Choroid plexus epithelial cell (primary cell): ENCODE results near the gene CEMIP2.

Source experiments
- DNase-seq: peaks from one replicate; pipeline ENCODE4 v3.0.0-alpha.2; 2010; ENCODE audit warnings: low read depth
- H3K4me3 ChIP-seq: 2 replicates; pipeline ENCODE4 v1.5.1; 2011; ENCODE audit warnings: low read depth, mild to moderate bottlenecking, control low read depth, low read length, moderate library complexity
- TF ChIP-seq, protein P1 (sequence below): conservative IDR thresholded peaks from 2 replicates; pipeline ENCODE4 v1.5.1; 2011; ENCODE audit warnings: low read depth, mild to moderate bottlenecking, control low read depth, inconsistent platforms, low read length, moderate library complexity

Gene CEMIP2

GRCh38 chr9:71752352-71752751 lies 16.0 kb downstream of the CEMIP2 start:
- no peak for DNase-seq
- TF ChIP-seq, protein P1, sequence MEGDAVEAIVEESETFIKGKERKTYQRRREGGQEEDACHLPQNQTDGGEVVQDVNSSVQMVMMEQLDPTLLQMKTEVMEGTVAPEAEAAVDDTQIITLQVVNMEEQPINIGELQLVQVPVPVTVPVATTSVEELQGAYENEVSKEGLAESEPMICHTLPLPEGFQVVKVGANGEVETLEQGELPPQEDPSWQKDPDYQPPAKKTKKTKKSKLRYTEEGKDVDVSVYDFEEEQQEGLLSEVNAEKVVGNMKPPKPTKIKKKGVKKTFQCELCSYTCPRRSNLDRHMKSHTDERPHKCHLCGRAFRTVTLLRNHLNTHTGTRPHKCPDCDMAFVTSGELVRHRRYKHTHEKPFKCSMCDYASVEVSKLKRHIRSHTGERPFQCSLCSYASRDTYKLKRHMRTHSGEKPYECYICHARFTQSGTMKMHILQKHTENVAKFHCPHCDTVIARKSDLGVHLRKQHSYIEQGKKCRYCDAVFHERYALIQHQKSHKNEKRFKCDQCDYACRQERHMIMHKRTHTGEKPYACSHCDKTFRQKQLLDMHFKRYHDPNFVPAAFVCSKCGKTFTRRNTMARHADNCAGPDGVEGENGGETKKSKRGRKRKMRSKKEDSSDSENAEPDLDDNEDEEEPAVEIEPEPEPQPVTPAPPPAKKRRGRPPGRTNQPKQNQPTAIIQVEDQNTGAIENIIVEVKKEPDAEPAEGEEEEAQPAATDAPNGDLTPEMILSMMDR: no peak

GRCh38 chr9:71748280-71748743 lies 20.0 kb downstream of the CEMIP2 start:
- DNase-seq: peak; percentile 90
- TF ChIP-seq, protein P1: no peak
- no peak overlapping the region for H3K4me3 ChIP-seq

More at GRCh38 chr9:71752352-71752751, 16.0 kb downstream of the CEMIP2 start:
- H3K4me3 ChIP-seq: no peak overlapping the region

DNA sequence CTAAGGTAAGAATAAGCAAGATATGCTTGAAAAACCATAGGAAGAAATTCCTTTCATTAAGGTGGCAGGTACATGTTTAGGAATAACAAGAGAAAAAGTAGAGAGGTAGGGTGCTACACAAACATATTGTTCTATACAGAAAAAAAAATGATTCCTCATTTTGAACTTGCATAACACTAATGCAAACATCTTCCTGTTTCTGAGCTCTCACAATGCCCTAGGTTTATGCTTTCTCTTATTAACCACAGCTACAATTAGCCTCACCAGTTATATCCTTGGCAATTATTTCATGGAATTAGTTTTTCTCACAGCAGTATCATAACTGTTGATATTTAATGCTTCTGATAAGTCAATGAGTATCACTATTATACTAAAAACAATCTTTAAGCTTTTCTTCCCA lies 20.7 kb downstream of the CEMIP2 start:
- TF ChIP-seq, protein P1: no peak
- DNase-seq: no peak
- no peak overlapping the region for H3K4me3 ChIP-seq

GRCh38 chr9:71746758-71747125 lies 21.6 kb downstream of the CEMIP2 start:
- H3K4me3 ChIP-seq: no peak overlapping the region
- TF ChIP-seq, protein P1: no peak
- no peak for DNase-seq

DNA sequence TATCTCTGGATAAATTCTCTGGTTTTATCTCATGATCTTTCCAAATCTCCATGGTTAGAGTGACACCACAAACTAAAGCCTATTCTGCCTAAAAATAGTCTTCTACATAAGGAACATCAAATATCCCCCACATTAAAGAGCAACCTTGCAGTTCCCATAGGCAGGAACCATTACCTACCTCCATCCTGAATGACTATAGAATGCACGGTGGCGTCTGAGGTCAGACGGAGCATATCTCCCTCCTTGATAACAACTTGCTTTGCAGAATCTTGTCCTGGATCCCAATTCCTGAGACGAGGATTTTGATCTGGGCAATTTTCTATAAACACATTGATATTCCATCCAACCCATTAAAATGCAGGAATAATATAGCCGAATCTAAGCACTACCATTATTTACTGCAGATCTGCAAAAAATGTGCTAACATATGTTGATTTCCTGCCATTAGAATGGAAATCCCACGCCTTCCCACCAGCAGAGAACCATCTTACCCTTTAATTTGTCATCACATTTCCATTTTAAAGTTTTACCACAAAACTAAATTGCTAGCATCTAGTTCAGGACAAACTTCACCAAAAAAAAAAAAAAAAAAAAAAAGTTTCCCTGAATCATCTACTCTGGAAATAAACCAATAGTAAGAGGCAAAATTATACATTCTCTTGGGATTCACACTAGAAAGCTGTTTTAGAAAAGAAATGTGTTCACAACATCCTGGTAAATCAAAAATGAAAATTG lies 22.1 kb downstream of the CEMIP2 start:
- H3K4me3 ChIP-seq: no peak overlapping the region
- peak; percentile 48 for DNase-seq
- TF ChIP-seq, protein P1: no peak

- H3K4me3 ChIP-seq: no peak overlapping the region
- TF ChIP-seq, protein P1: no peak
- no peak for DNase-seq
These were observed 23.4 kb downstream of the CEMIP2 start for GRCh38 chr9:71744754-71745521.
